Measurements from ENCODE around the gene DMD. TPM values are rescaled to one million over a fixed set of nuclear protein-coding genes. Genes with fewer than 3 reads are reported as not detected.
"Not testable (repeated sequence)": the region's sequence is repeated elsewhere in the genome, so short reads cannot be mapped to it uniquely, and the experiment has no call there.

DMD gene
- total and polyA plus RNA-seq, 4 donors = 3.9 to 73.8 (median 11.2) TPM

- ATAC-seq (ENCODE audit: insufficient read depth, low FRiP score) (no peak), DNase-seq (no peak)
- no peaks in the 10 kb centered on the region for H3K9me3 ChIP-seq (ENCODE audit: control insufficient read depth in 4 of 4, insufficient read depth in 3 of 4, low read length in 3 of 4)
- WGBS, 2 donors = 82 to 89% methylated on average over 1 of the region's 1 CpG
- H3K4me3 ChIP-seq = no peak overlapping the region
- H3K4me1 ChIP-seq (ENCODE audit: control insufficient read depth in 5 of 5, insufficient read depth in 5 of 5, low read length in 5 of 5) = no peaks in the 10 kb centered on the region
- H3K9ac ChIP-seq (ENCODE audit: insufficient read depth in 1 of 2, low read length in 2 of 2) = no peak overlapping the region
- no peaks in the 10 kb centered on the region for H3K36me3 ChIP-seq (ENCODE audit: control insufficient read depth in 4 of 4, insufficient read depth in 4 of 4, low read length in 4 of 4)
- no peaks in the 10 kb centered on the region for H3K27me3 ChIP-seq (ENCODE audit: control insufficient read depth in 3 of 3, insufficient read depth in 3 of 3, low read length in 2 of 3)
- TF ChIP-seq CTCF (IDR thresholded peaks at IDR 0.05; ENCODE audit: control extremely low read depth, extremely low read depth) = no peak
- H3K27ac ChIP-seq (ENCODE audit: low read depth in 1 of 2, low read length in 1 of 2) = no peak overlapping the region
Observed at GRCh38 chrX:31384471-31384870, 1826.9 kb downstream of the DMD start.

DNA sequence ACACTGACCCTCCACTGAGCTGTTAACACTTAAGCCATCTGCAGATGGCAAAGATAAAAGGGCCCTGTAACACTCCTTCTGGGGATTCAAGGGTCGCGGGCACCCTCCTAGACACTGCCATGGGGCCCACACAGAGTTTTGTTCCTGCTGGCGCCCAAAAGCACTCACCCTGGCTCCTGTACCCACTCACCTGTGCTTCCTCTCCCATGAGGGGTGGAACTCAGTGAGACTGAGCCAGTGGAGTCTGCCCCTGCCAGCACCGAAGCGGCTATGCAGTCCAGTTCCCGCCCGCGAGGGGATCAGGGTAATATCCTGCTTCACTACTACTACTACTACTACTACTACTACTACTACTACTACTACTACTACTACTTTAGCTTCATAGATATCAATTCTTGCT, 1827.4 kb downstream of the DMD start:
- no peak for TF ChIP-seq CTCF (IDR thresholded peaks at IDR 0.05; ENCODE audit: control extremely low read depth, extremely low read depth)
- no peak overlapping the region for H3K4me3 ChIP-seq
- ATAC-seq (ENCODE audit: insufficient read depth, low FRiP score) (no peak), DNase-seq (no peak)
- no peak overlapping the region for H3K27ac ChIP-seq (ENCODE audit: low read depth in 1 of 2, low read length in 1 of 2)
- H3K27me3 ChIP-seq (ENCODE audit: control insufficient read depth in 3 of 3, insufficient read depth in 3 of 3, low read length in 2 of 3) = no peaks in the 10 kb centered on the region
- no peaks in the 10 kb centered on the region for H3K4me1 ChIP-seq (ENCODE audit: control insufficient read depth in 5 of 5, insufficient read depth in 5 of 5, low read length in 5 of 5)
- H3K9ac ChIP-seq (ENCODE audit: insufficient read depth in 1 of 2, low read length in 2 of 2) = no peak overlapping the region
- H3K9me3 ChIP-seq (ENCODE audit: control insufficient read depth in 4 of 4, insufficient read depth in 3 of 4, low read length in 3 of 4) = no peaks in the 10 kb centered on the region
- H3K36me3 ChIP-seq (ENCODE audit: control insufficient read depth in 4 of 4, insufficient read depth in 4 of 4, low read length in 4 of 4) = no peaks in the 10 kb centered on the region
- WGBS, 2 donors = 87 to 96% methylated on average over 8 of the region's 8 CpGs

- not testable (repeated sequence) for H3K9me3 ChIP-seq (ENCODE audit: control insufficient read depth in 4 of 4, insufficient read depth in 3 of 4, low read length in 3 of 4); H3K4me3 ChIP-seq; ATAC-seq (ENCODE audit: insufficient read depth, low FRiP score); H3K36me3 ChIP-seq (ENCODE audit: control insufficient read depth in 4 of 4, insufficient read depth in 4 of 4, low read length in 4 of 4); DNase-seq; H3K9ac ChIP-seq (ENCODE audit: insufficient read depth in 1 of 2, low read length in 2 of 2); H3K27me3 ChIP-seq (ENCODE audit: control insufficient read depth in 3 of 3, insufficient read depth in 3 of 3, low read length in 2 of 3); H3K27ac ChIP-seq (ENCODE audit: low read depth in 1 of 2, low read length in 1 of 2)
- WGBS, 2 donors = 61 to 78% methylated on average over 6 of the region's 6 CpGs
- peaks cover 0 to 14% (median 0%) of the 10 kb centered on the region in 5 donors for H3K4me1 ChIP-seq (ENCODE audit: control insufficient read depth in 5 of 5, insufficient read depth in 5 of 5, low read length in 5 of 5)
Observed at GRCh38 chrX:31378973-31379372, 1832.4 kb downstream of the DMD start.

- not testable (repeated sequence) for DNase-seq; H3K4me3 ChIP-seq; H3K9me3 ChIP-seq (ENCODE audit: control insufficient read depth in 4 of 4, insufficient read depth in 3 of 4, low read length in 3 of 4); H3K9ac ChIP-seq (ENCODE audit: insufficient read depth in 1 of 2, low read length in 2 of 2); H3K27me3 ChIP-seq (ENCODE audit: control insufficient read depth in 3 of 3, insufficient read depth in 3 of 3, low read length in 2 of 3); ATAC-seq (ENCODE audit: insufficient read depth, low FRiP score); H3K27ac ChIP-seq (ENCODE audit: low read depth in 1 of 2, low read length in 1 of 2); H3K36me3 ChIP-seq (ENCODE audit: control insufficient read depth in 4 of 4, insufficient read depth in 4 of 4, low read length in 4 of 4)
- 77 to 91% methylated on average over 6 to 8 of the region's 8 CpGs for WGBS, 2 donors
- H3K4me1 ChIP-seq (ENCODE audit: control insufficient read depth in 5 of 5, insufficient read depth in 5 of 5, low read length in 5 of 5) = peaks cover 0 to 14% (median 0%) of the 10 kb centered on the region in 5 donors
Observed at GRCh38 chrX:31377821-31378220, 1833.5 kb downstream of the DMD start.

All from lung (tissue), 12 donors.